NB4 (cell line): Measurements from ENCODE around the gene NCAM2.
A peak's percentile ranks its signal among the peaks of the same experiment; 100 is the strongest.
"Not testable (repeated sequence)": the region's sequence is repeated elsewhere in the genome, so short reads cannot be mapped to it uniquely, and the experiment has no call there.

Source experiments
- DNase-seq: peaks from one replicate; pipeline ENCODE4 v3.0.0; 2010; ENCODE audit warnings: low read depth
- H3K4me3 ChIP-seq: one replicate; pipeline ENCODE4 v1.5.1; 2011; ENCODE audit warnings: mild to moderate bottlenecking, low read depth, low read length, moderate library complexity
- MYC ChIP-seq: IDR thresholded peaks from 2 replicates; pipeline ENCODE4 v1.6.1; 2011; ENCODE audit warnings: low read depth, low read length
- POLR2A ChIP-seq: IDR thresholded peaks from 2 replicates; pipeline ENCODE4 v1.6.1; 2011; ENCODE audit warnings: mild to moderate bottlenecking; ENCODE audit not compliant: insufficient read length; ENCODE audit errors: extremely low read depth
- TF ChIP-seq, protein P1 (sequence below): IDR thresholded peaks from one replicate; pipeline ENCODE4 v1.5.1; 2012; ENCODE audit warnings: low read depth, low read length
- TF ChIP-seq, protein P2 (sequence below): IDR thresholded peaks from 2 replicates; pipeline ENCODE4 v1.6.1; 2011; ENCODE audit warnings: low read depth, low read length

Gene NCAM2

DNA sequence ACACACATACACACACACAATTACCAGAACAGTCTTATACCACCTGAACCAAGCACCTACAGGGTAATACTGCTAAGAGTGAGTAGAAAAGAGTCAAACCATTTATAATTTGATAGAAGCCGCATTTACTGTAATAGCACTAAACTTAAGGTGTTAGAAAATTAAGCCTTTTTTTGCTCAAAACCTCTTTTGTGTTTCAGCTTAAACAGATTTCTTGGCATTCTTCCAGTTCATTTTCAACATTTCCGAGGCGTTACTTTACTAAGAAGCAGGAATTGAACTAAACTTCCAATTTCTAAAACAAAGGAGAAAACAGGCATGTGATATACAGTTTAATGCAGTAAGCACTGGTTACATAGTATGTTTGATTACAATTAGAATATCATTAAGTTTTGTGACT, 387.2 kb downstream of the NCAM2 start:
- no peak overlapping the region for H3K4me3 ChIP-seq
- DNase-seq, result no peak
- TF ChIP-seq MYC, result no peak
- TF ChIP-seq POLR2A, result no peak
- TF ChIP-seq, protein P1, sequence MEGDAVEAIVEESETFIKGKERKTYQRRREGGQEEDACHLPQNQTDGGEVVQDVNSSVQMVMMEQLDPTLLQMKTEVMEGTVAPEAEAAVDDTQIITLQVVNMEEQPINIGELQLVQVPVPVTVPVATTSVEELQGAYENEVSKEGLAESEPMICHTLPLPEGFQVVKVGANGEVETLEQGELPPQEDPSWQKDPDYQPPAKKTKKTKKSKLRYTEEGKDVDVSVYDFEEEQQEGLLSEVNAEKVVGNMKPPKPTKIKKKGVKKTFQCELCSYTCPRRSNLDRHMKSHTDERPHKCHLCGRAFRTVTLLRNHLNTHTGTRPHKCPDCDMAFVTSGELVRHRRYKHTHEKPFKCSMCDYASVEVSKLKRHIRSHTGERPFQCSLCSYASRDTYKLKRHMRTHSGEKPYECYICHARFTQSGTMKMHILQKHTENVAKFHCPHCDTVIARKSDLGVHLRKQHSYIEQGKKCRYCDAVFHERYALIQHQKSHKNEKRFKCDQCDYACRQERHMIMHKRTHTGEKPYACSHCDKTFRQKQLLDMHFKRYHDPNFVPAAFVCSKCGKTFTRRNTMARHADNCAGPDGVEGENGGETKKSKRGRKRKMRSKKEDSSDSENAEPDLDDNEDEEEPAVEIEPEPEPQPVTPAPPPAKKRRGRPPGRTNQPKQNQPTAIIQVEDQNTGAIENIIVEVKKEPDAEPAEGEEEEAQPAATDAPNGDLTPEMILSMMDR, result no peak
- TF ChIP-seq, protein P2, sequence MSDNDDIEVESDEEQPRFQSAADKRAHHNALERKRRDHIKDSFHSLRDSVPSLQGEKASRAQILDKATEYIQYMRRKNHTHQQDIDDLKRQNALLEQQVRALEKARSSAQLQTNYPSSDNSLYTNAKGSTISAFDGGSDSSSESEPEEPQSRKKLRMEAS, result no peak

DNA sequence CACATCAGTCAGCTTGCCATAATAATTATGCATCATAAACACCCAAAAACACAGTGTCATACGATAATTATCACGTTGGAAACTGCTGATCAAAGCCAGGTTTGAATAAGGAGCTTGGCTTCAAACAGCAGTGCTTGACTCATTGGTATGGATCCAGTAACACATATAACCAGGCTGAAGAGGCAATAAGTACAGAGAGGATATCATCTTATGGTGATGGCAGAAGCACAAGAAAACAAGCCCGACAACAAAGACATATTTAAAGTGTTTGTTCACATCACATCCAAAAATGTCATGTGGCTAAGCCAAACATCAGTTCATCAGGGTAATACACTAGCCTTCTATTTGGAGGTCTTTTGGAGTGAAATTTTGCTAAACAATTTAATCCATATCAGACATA, 389.7 kb downstream of the NCAM2 start:
- no peak for DNase-seq
- TF ChIP-seq, protein P1, result no peak
- TF ChIP-seq POLR2A (no peak), MYC (no peak)
- TF ChIP-seq, protein P2, result no peak
- H3K4me3 ChIP-seq, result no peak overlapping the region

DNA sequence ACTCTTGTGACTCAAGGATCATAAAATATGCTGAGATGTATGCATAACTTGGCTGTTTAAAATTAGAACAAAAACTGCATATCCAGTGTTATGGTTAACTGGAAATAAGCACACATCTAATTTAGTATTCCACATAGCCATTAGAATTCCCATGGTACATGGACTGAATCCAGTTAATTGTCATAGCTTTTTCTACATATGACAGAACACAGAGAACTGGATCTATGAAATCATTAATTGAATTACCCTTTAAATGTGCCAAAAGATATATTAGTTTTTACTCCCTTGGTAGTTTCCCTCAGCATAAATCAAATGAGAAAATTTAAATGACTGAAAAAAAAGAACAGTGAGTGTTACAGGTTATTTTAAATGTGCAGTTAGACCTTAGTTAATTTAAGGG, 395.9 kb downstream of the NCAM2 start:
- no peak for TF ChIP-seq MYC
- no peak for TF ChIP-seq POLR2A
- H3K4me3 ChIP-seq, result no peak overlapping the region
- no peak for DNase-seq

DNA sequence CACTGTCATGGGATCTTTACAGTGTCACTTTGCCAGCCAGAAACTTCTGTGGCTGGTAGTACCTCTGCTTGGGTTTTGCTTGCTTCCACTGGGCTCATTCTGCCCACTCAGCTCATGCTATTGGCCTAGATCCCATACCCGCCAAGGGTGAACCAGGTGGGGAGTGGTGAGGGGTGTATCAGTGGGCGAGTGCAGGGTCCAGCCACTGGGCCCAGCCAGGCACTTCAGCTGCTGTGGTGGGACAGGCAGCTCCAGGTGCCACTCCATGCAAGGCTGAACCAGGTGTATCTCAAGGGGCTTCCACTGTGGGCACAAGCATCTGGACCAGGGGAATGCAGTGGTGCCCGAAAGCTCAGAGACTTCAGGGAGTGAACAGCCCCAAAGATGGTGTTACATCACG, 398.2 kb downstream of the NCAM2 start:
- H3K4me3 ChIP-seq, result no peak overlapping the region
- TF ChIP-seq, protein P1, result no peak
- TF ChIP-seq, protein P2, result no peak
- TF ChIP-seq POLR2A (no peak), MYC (no peak)
- DNase-seq, result no peak

DNA sequence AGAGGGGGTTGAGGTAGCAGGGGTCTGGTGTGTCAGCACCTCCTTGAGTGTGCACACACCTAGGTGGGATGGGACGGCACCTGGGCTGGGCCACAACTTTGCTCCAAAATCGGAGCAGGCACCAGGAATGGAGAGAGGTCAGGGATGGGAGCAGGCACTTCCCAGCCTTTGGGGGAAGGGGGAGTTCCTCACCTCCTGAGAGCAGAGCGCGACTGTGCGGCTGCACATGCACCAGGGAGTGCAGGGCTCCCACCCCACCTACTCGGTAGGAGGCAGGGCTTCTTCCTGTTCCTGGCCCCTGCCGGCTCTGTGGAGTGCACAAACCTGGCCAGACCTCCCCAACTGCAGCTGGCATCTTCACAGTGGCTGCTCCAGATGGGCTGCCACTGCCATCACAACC, 399.3 kb downstream of the NCAM2 start:
- no peak for DNase-seq
- TF ChIP-seq, protein P1, result no peak
- H3K4me3 ChIP-seq, result no peak overlapping the region

DNA sequence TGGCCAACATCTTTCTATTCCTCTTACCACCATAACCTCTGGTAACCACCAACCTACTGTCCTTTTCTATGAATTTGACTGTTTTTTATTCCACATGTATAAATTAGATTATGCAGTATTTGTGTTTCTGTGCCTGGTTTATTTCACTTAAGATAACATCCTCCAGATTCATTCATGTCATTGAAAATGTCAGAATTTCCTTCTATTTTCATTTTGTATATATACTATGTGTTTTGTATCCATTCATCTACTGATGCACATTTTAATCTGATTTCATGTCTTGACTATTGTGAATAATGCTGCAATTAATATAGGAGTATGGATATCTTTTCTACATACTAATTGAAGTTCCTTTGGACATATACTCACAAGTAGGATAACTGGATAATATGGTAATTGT, 403.2 kb downstream of the NCAM2 start:
- TF ChIP-seq, protein P1, result no peak
- TF ChIP-seq POLR2A (no peak), MYC (no peak)
- TF ChIP-seq, protein P2, result no peak
- DNase-seq, result no peak
- H3K4me3 ChIP-seq, result no peak overlapping the region

DNA sequence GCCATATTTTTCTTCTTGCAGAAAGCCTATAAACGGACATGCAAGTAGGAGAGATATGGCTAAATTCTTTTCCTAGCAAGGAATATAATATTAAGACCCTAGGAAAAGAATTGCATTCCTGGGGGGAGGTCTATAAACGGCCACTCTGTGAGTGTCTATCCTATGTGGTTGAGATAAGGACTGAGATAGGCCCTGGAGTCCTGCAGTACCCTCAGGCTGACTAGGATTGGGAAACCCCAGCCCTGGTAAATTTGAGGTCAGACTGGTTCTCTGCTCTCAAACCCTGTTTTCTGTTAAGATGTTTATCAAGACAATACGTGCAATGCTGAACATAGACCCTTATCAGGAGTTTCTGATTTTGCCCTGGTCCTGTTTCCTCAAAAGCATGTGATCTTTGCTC, 404.0 kb downstream of the NCAM2 start:
- DNase-seq, H3K4me3 ChIP-seq: not testable (repeated sequence)

DNA sequence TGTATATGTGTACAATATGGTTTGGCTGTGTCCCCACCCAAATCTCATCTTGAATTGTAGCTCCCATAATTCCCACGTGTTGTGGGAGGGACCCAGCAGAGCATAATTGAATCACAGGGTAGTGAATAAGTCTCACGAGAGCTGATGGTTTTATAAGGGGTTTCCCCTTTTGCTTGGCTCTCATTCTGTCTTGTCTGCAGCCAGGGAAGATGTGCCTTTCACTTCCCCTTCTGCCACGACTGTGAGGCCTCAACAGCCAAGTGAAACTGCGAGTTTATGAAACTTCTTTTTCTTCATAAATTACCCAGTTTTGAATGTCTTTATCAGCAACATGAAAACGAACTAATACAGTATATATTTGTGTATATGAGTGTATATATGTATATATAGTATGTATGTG, 406.1 kb downstream of the NCAM2 start:
- DNase-seq, result peak; percentile 2
- not testable (repeated sequence) for H3K4me3 ChIP-seq
